ENCODE results near the gene FAM153A. TPM values are rescaled to one million over a fixed set of nuclear protein-coding genes. Genes with fewer than 3 reads are reported as not detected.
"Not testable (repeated sequence)": the region's sequence is repeated elsewhere in the genome, so short reads cannot be mapped to it uniquely, and the experiment has no call there.

FAM153A gene
- total RNA-seq, result 5.8 TPM in 1 of 2 replicates, not detected in the other

- not testable (repeated sequence) for DNase-seq (ENCODE audit: low read depth)
Measured at GRCh38 chr5:177782792-177783633, at the start of gene FAM153A. Gene FAM153A, minus strand, starts transcription at chr5:177782899.

DNA sequence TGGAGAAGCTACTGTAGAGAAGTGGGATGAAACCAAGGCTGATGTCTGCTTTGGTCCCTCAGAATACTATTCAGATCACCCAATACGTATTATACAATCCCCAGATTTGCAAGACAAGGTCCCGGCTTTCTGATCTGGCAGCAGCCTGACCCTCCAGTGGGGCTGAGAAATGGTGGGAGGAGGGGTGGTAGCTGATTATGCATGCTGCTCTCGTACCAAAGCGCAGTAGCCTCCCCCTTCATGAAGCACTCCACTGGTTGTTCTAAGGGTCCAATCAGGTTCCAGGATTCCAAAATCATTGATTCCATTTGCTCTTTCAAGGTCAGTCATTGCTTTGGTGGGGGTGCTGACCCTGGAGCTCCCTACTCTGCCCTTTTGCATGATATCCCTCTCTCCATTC is 49.6 kb upstream of the FAM153A start:
- not testable (repeated sequence) for DNase-seq (ENCODE audit: low read depth)

GRCh38 chr5:177826073-177826472 is 43.4 kb upstream of the FAM153A start:
- not testable (repeated sequence) for DNase-seq (ENCODE audit: low read depth)

- DNase-seq (ENCODE audit: low read depth), result not testable (repeated sequence)
Measured at GRCh38 chr5:177824776-177825175, 42.1 kb upstream of the FAM153A start.

GRCh38 chr5:177822489-177822888 is 39.8 kb upstream of the FAM153A start:
- not testable (repeated sequence) for DNase-seq (ENCODE audit: low read depth)

- not testable (repeated sequence) for DNase-seq (ENCODE audit: low read depth)
Measured at GRCh38 chr5:177819664-177820063, 37.0 kb upstream of the FAM153A start.

DNA sequence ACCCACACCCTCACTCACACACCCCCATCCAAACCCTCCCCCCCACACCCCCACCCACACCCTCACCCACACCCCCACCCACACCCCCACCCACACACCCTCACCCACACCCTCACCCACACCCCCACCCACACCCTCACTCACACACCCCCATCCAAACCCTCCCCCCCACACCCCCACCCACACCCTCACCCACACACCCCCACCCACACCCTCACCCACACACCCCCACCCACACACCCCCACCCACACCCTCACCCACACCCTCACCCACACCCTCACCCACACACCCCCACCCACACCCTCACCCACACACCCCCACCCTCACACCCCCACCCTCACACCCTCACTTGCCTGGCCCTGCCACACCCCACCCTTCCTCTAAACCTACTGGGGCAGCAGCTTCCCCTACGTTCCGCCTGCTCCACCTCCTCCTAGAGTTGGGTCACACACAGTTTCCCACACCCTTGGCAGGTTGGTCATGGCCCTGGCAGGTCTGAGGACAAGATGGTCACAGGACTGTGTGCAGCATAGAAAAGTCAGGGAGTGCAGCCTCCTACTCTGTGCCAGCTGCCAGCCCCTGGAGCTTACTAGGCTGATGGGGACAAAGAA is 30.2 kb upstream of the FAM153A start:
- not testable (repeated sequence) for DNase-seq (ENCODE audit: low read depth)

GRCh38 chr5:177812160-177812743 is 29.6 kb upstream of the FAM153A start:
- not testable (repeated sequence) for DNase-seq (ENCODE audit: low read depth)

DNA sequence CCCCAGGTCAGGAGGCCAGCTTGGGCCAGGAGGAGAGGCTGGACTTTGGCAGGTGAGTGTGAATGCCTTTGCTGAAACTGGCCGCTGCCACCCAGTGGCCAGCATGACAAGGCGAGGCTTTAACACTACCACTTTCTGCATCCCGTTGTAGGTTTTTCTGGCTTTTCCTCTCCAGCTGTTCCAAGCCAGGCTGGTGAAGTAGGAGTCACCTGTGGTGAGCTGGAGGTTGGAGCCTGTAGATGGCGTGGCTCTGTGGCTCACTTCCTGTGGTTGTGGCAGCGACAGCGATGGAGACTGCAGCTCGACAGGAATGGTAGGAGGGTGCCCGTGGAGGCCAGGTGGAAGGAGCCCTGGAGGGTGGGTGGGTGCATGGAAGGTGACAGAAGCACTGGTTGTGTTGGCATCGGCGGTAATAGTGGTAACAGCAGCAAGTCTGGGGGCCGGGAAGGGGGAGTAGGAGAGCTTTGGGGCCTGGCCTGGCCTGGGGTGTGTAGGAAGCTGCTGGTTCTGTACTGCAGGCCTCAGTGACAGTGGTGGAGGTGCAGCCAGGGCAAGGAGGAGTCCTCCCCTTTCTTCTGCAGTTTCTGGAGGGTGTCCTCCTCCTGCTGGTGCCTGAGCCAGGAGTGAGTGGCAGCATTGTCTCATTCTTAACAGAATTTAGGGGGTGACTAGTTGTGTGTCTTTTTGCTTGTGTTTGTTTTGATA is 26.7 kb upstream of the FAM153A start:
- not testable (repeated sequence) for DNase-seq (ENCODE audit: low read depth)

- not testable (repeated sequence) for DNase-seq (ENCODE audit: low read depth)
Measured at GRCh38 chr5:177808420-177808819, 25.7 kb upstream of the FAM153A start.

DNA sequence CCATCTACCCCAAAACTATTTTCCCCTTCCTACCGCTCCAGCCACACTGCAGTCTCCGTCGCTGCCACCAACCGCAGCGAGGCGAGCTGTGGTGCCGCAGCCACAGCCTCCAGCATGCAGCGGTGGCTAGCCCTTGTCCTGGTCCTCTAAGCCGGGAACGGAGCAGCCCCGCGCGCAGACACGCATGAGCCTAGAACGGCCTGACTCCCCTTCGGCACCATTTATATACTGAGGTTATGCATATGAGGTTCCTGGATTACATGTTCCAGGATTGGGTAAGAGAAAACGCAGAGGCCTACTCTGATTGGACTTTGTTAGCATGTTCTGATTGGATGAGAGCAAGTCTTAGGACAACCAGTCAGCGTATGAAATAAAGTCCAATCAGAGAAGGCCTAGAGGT is 24.6 kb upstream of the FAM153A start:
- DNase-seq (ENCODE audit: low read depth), result not testable (repeated sequence)

- not testable (repeated sequence) for DNase-seq (ENCODE audit: low read depth)
Measured at GRCh38 chr5:177801427-177801826, 18.7 kb upstream of the FAM153A start.

DNA sequence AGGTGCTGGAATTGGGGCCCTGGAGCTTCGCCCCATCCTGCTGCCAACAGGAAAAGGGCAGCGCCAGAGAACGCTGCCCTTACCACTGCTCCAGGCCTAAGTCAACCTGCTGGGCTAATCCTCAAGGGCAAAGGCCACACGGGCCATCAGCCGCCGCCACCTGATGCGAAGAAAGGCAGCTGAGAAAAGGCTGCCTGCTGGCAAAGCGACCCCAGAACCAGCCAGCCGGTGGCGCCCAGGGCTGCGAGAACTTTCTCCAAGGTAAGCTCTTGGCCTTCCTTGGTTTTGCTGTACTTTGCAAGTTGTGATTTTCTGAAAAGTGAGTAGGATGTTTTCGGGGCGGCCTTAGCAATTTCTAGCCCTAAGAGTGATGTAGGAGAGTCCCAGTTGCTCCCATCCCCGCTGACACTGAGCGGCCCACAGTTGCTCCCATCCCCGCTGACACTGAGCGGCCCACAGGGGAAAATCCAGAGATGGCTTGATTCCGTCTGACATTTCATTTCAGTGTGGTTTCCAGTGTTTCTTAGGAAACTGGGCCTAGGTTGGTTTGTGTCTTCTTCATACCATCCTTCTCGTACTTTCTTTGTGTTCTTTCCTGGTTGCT is 15.6 kb upstream of the FAM153A start:
- not testable (repeated sequence) for DNase-seq (ENCODE audit: low read depth)

DNA sequence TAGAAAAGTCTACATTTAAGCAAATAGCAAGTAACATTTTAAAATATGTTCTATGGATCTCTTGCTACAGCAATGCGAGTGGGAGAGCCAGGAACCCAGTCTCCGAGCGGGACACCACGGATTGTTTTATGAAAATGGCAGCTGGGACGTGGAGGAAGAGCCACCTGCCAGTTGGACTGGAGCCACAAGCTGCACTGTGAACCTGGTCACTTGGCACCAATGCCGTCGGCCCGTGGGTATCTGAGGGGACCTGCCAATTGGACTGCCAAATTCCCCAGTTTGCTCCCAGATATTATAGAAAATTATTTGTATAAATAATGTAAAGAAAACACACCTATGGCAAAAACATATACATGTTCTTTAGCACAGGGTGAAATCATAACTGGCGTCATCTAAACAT is 10.6 kb upstream of the FAM153A start:
- DNase-seq (ENCODE audit: low read depth), result not testable (repeated sequence)

- not testable (repeated sequence) for DNase-seq (ENCODE audit: low read depth)
Measured at GRCh38 chr5:177791649-177792048, 8.9 kb upstream of the FAM153A start.

DNA sequence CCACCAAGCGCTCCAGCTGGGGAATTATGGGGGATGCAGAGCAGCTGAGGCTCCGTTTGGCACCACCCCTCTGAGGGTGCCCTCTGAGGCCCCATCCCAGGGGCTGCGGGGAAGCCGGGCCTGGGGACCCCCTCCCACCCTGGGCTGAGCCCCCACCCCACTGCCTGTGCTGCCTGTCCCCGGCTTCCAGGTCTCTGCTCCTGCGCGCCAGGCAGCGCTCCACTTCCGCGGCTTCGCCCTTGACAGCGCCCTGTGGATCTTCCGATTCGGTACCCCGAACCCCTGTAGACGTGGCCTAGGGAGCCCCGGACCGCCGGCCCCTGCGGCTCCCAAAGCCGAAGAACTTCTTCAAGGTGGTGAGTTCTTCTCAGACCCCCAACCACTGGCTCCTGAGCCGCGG is 530 bp downstream of the FAM153A start:
- not testable (repeated sequence) for DNase-seq (ENCODE audit: low read depth)

- DNase-seq (ENCODE audit: low read depth), result peak; percentile 26
Measured at GRCh38 chr5:177771206-177771605, 11.5 kb downstream of the FAM153A start.

DNA sequence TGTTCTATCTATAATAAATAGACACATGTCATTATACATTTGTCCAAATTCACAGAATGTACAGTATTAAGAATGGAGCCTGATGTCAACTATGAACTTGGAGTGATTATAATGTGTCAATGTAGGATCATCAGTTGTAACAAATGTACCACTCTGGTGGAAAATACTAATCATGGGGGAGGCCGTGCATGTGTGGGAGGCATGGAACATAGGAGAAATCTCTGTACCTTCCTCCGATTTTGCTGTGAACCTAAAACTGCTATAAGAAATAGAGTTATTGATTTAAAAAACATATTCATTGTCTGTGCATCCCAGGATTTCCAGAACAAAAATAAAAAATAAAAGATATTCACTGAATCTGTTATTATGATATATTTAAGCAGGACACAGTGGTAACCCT is 12.1 kb downstream of the FAM153A start:
- DNase-seq (ENCODE audit: low read depth), result not testable (repeated sequence)

GRCh38 chr5:177763737-177764508 is 18.8 kb downstream of the FAM153A start:
- DNase-seq (ENCODE audit: low read depth), result not testable (repeated sequence)

DNA sequence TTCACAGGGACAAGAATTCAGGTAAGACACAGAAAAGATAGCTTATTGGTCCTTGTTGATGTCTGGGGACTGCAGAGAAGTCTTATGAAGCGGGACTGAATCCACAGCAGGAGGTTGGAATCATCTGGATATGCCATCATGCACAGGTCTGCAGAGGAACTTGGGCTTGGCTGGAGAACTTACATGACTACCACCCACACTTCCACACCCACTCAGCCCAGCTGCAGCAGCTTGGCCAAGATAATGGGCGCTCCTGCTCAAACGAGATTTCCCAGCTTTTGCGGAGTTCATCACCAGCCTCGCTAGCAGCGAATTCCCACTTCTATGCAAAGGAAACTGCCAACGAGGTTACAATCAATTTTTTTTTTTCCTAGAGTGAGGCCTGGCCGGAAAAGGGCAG is 21.7 kb downstream of the FAM153A start:
- DNase-seq (ENCODE audit: low read depth), result not testable (repeated sequence)

GRCh38 chr5:177747354-177747753 is 35.3 kb downstream of the FAM153A start:
- DNase-seq (ENCODE audit: low read depth), result not testable (repeated sequence)

Measured in renal cortical epithelial cell (primary cell).